ENCODE data around the gene TMEM184B.

TMEM184B gene

DNA sequence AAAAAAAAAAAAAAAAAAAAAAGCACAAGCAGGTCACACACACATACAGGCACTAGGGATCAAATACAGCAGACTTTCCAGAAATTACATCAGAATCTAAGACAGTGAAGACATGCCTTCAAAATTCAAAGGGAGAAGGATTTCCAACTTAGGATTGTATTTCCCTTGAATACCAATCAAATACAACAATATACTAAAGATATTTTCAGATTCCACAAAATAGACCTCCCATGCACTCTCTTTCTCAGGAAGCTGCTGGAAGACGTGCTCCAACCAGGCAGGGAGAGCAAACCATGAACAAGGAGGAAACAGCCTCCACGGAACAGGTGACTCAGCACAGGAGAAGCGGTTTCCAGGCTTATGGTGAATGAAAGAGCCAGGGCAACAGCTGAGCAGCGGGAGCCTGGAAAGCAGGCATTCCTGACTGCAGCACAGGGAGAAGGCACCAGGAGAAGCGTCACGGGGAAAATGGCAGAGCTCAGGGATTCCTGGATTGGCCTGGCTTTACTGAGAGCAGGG lies 32.0 kb downstream of the TMEM184B start:
- peak; percentile 85 for ATAC-seq
- no peak for TF ChIP-seq SNAI2 (CRISPR knock-in tag; IDR thresholded peaks at IDR 0.05)
- no peak for TF ChIP-seq ZNF565 (CRISPR knock-in tag; conservative IDR thresholded peaks at IDR 0.05; ENCODE audit: low read depth)
- no peak for TF ChIP-seq ZFP3 (CRISPR knock-in tag; IDR thresholded peaks at IDR 0.05)
- TF ChIP-seq, protein P1, sequence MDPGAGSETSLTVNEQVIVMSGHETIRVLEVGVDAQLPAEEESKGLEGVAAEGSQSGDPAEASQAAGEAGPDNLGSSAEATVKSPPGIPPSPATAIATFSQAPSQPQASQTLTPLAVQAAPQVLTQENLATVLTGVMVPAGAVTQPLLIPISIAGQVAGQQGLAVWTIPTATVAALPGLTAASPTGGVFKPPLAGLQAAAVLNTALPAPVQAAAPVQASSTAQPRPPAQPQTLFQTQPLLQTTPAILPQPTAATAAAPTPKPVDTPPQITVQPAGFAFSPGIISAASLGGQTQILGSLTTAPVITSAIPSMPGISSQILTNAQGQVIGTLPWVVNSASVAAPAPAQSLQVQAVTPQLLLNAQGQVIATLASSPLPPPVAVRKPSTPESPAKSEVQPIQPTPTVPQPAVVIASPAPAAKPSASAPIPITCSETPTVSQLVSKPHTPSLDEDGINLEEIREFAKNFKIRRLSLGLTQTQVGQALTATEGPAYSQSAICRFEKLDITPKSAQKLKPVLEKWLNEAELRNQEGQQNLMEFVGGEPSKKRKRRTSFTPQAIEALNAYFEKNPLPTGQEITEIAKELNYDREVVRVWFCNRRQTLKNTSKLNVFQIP (CRISPR knock-in tag; IDR thresholded peaks at IDR 0.05; ENCODE audit: borderline replicate concordance, low read depth) = no peak
- no peak for TF ChIP-seq CSDC2 (CRISPR knock-in tag; IDR thresholded peaks at IDR 0.05)
- TF ChIP-seq, protein P2, sequence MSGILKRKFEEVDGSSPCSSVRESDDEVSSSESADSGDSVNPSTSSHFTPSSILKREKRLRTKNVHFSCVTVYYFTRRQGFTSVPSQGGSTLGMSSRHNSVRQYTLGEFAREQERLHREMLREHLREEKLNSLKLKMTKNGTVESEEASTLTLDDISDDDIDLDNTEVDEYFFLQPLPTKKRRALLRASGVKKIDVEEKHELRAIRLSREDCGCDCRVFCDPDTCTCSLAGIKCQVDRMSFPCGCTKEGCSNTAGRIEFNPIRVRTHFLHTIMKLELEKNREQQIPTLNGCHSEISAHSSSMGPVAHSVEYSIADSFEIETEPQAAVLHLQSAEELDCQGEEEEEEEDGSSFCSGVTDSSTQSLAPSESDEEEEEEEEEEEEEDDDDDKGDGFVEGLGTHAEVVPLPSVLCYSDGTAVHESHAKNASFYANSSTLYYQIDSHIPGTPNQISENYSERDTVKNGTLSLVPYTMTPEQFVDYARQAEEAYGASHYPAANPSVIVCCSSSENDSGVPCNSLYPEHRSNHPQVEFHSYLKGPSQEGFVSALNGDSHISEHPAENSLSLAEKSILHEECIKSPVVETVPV (CRISPR knock-in tag; IDR thresholded peaks at IDR 0.05) = no peak
- no peak for TF ChIP-seq OSR1 (CRISPR knock-in tag; IDR thresholded peaks at IDR 0.05)
- TF ChIP-seq TOX (CRISPR knock-in tag; IDR thresholded peaks at IDR 0.05; ENCODE audit: borderline replicate concordance) = no peak
- no peak for TF ChIP-seq GLIS3 (CRISPR knock-in tag; IDR thresholded peaks at IDR 0.05)
- no peak for TF ChIP-seq ZNF8 (CRISPR knock-in tag; IDR thresholded peaks at IDR 0.05)
- TF ChIP-seq ZFP30 (CRISPR knock-in tag; IDR thresholded peaks at IDR 0.05) = no peak
- TF ChIP-seq, protein P3, sequence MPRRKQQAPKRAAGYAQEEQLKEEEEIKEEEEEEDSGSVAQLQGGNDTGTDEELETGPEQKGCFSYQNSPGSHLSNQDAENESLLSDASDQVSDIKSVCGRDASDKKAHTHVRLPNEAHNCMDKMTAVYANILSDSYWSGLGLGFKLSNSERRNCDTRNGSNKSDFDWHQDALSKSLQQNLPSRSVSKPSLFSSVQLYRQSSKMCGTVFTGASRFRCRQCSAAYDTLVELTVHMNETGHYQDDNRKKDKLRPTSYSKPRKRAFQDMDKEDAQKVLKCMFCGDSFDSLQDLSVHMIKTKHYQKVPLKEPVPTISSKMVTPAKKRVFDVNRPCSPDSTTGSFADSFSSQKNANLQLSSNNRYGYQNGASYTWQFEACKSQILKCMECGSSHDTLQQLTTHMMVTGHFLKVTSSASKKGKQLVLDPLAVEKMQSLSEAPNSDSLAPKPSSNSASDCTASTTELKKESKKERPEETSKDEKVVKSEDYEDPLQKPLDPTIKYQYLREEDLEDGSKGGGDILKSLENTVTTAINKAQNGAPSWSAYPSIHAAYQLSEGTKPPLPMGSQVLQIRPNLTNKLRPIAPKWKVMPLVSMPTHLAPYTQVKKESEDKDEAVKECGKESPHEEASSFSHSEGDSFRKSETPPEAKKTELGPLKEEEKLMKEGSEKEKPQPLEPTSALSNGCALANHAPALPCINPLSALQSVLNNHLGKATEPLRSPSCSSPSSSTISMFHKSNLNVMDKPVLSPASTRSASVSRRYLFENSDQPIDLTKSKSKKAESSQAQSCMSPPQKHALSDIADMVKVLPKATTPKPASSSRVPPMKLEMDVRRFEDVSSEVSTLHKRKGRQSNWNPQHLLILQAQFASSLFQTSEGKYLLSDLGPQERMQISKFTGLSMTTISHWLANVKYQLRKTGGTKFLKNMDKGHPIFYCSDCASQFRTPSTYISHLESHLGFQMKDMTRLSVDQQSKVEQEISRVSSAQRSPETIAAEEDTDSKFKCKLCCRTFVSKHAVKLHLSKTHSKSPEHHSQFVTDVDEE (CRISPR knock-in tag; IDR thresholded peaks at IDR 0.05) = no peak

DNA sequence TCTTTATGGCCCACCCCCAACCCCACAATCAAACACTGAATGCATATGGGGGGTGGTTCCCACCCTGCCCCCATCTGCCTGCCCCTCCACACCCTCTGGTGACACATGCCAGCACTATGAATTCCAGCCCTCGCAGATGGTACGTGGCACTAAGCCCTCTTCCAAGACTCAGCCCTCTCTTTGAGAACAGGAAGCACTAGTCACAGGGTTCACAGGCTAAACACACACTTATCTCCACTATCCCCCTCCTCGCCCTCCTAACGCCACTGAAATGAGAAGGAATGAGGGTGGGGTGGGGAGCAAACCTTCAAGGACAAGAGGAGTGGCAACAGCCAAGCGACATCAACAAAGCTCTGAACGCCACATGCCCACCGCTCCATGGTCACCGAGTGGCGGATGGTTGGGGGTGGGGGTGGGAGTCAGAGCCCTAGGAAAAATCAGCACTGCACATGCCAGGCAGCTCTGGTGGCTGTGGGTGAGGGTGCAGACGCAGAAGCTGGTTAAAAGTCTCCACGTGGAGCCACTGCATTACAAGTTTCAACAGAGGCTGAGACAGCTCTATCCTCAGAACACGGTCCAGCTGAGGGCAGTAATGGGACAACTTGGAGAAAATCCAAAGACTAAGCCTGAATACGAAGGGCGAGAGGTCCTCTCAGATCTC lies 33.6 kb downstream of the TMEM184B start:
- TF ChIP-seq TOX (CRISPR knock-in tag; IDR thresholded peaks at IDR 0.05; ENCODE audit: borderline replicate concordance) (no peak), PPARA (CRISPR knock-in tag; IDR thresholded peaks at IDR 0.05; ENCODE audit: borderline replicate concordance) (no peak), OSR1 (CRISPR knock-in tag; IDR thresholded peaks at IDR 0.05) (no peak), TCF4 (CRISPR knock-in tag; IDR thresholded peaks at IDR 0.05; ENCODE audit: borderline replicate concordance) (no peak), SNAI2 (CRISPR knock-in tag; IDR thresholded peaks at IDR 0.05) (no peak), ARNTL (CRISPR knock-in tag; IDR thresholded peaks at IDR 0.05; ENCODE audit: borderline replicate concordance, low read depth) (no peak), ZFP3 (CRISPR knock-in tag; IDR thresholded peaks at IDR 0.05) (no peak), ESRRG (CRISPR knock-in tag; IDR thresholded peaks at IDR 0.05) (no peak), ZC3H10 (CRISPR knock-in tag; IDR thresholded peaks at IDR 0.05) (no peak), ZFP30 (CRISPR knock-in tag; IDR thresholded peaks at IDR 0.05) (no peak), RARB (CRISPR knock-in tag; IDR thresholded peaks at IDR 0.05) (no peak), ZNF565 (CRISPR knock-in tag; conservative IDR thresholded peaks at IDR 0.05; ENCODE audit: low read depth) (no peak), CSDC2 (CRISPR knock-in tag; IDR thresholded peaks at IDR 0.05) (no peak)
- TF ChIP-seq, protein P1 (CRISPR knock-in tag; IDR thresholded peaks at IDR 0.05; ENCODE audit: borderline replicate concordance, low read depth) = no peak
- TF ChIP-seq, protein P4, sequence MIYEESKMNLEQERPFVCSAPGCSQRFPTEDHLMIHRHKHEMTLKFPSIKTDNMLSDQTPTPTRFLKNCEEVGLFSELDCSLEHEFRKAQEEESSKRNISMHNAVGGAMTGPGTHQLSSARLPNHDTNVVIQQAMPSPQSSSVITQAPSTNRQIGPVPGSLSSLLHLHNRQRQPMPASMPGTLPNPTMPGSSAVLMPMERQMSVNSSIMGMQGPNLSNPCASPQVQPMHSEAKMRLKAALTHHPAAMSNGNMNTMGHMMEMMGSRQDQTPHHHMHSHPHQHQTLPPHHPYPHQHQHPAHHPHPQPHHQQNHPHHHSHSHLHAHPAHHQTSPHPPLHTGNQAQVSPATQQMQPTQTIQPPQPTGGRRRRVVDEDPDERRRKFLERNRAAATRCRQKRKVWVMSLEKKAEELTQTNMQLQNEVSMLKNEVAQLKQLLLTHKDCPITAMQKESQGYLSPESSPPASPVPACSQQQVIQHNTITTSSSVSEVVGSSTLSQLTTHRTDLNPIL (CRISPR knock-in tag; IDR thresholded peaks at IDR 0.05; ENCODE audit: low read depth) = no peak
- TF ChIP-seq, protein P3 (CRISPR knock-in tag; IDR thresholded peaks at IDR 0.05) = no peak
- TF ChIP-seq, protein P5, sequence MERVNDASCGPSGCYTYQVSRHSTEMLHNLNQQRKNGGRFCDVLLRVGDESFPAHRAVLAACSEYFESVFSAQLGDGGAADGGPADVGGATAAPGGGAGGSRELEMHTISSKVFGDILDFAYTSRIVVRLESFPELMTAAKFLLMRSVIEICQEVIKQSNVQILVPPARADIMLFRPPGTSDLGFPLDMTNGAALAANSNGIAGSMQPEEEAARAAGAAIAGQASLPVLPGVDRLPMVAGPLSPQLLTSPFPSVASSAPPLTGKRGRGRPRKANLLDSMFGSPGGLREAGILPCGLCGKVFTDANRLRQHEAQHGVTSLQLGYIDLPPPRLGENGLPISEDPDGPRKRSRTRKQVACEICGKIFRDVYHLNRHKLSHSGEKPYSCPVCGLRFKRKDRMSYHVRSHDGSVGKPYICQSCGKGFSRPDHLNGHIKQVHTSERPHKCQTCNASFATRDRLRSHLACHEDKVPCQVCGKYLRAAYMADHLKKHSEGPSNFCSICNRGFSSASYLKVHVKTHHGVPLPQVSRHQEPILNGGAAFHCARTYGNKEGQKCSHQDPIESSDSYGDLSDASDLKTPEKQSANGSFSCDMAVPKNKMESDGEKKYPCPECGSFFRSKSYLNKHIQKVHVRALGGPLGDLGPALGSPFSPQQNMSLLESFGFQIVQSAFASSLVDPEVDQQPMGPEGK (CRISPR knock-in tag; IDR thresholded peaks at IDR 0.05; ENCODE audit: borderline replicate concordance) = no peak
- ATAC-seq = peak; percentile 80
